Lower lobe of right lung (tissue), 2 donors: Measurements from ENCODE around the gene CEMIP2. TPM values are rescaled to one million over a fixed set of nuclear protein-coding genes. Genes with fewer than 3 reads are reported as not detected.
"Not testable (repeated sequence)": the region's sequence is repeated elsewhere in the genome, so short reads cannot be mapped to it uniquely, and the experiment has no call there.

Source experiments
- ATAC-seq, 2 donors: fragments of 200-7000 bp; cut with Tn5 transposase; one replicate each; pipeline ENCODE4 v1.9.1; 2020 to 2022; ENCODE audit warnings: mild to moderate bottlenecking in 2 of 2, moderate library complexity in 2 of 2
- DNase-seq: peaks from one replicate; pipeline ENCODE4 v3.0.0-alpha.2; 2020
- H3K27ac ChIP-seq: fragments of 200-600 bp; one replicate; pipeline ENCODE4 v1.8.0; 2022
- H3K27me3 ChIP-seq: fragments of 200-600 bp; one replicate; pipeline ENCODE4 v1.8.0; 2022; ENCODE audit warnings: low read depth
- H3K36me3 ChIP-seq: fragments of 200-600 bp; one replicate; pipeline ENCODE4 v1.8.0; 2022; ENCODE audit warnings: mild to moderate bottlenecking
- H3K4me1 ChIP-seq: fragments of 200-600 bp; one replicate; pipeline ENCODE4 v1.8.0; 2022
- H3K4me3 ChIP-seq: fragments of 200-600 bp; one replicate; pipeline ENCODE4 v1.8.0; 2022; ENCODE audit warnings: mild to moderate bottlenecking
- H3K9me3 ChIP-seq: fragments of 200-600 bp; one replicate; pipeline ENCODE4 v1.8.0; 2022
- CTCF ChIP-seq: fragments of 200-600 bp; IDR thresholded peaks from one replicate; pipeline ENCODE4 v1.8.0; 2022; ENCODE audit warnings: antibody characterized with exemption, mild to moderate bottlenecking
- intact Hi-C: fragments of 100-400 bp; cut with DNase I; formaldehyde crosslinking; loops from one replicate; pipeline ENCODE4 v1.11.0; 2022
- total RNA-seq: library from RNA; stranded (reverse); fragmentation: NEBNext Ultra II Directional; extraction: Animal tissue kit (Norgen Biotek cat#: 25700); gene quantifications from one replicate; pipeline ENCODE4 v1.2.1, GENCODE V29; 2021
- donor health status: DM: no; HTN: yes; CAD: no; lungs with severe emphysema.

The CEMIP2 gene
- total RNA-seq, 1 donor from 2014 or later: 152 TPM

GRCh38 chr9:71703172-71703872 is 65.0 kb downstream of the CEMIP2 start:
- Histone ChIP-seq H3K27me3 (no peaks in the 10 kb centered on the region), H3K4me1 (peaks cover 6% of the 10 kb centered on the region), H3K27ac (no peak overlapping the region), H3K36me3 (peaks cover 93% of the 10 kb centered on the region), H3K4me3 (no peak overlapping the region), H3K9me3 (no peaks in the 10 kb centered on the region)
- no peak for DNase-seq
- TF ChIP-seq CTCF: no peak
- intact Hi-C loops: no loop called here
- ATAC-seq: peak in 1 of 2 donors; percentile 41

GRCh38 chr9:71697882-71698281 is 70.4 kb downstream of the CEMIP2 start:
- Histone ChIP-seq H3K27ac (no peak overlapping the region), H3K4me3 (no peak overlapping the region), H3K9me3 (no peaks in the 10 kb centered on the region), H3K4me1 (peaks cover 1% of the 10 kb centered on the region), H3K27me3 (no peaks in the 10 kb centered on the region), H3K36me3 (peaks cover 94% of the 10 kb centered on the region)
- no peak for DNase-seq
- ATAC-seq: no peak
- intact Hi-C loops: no loop called here
- TF ChIP-seq CTCF: no peak

DNA sequence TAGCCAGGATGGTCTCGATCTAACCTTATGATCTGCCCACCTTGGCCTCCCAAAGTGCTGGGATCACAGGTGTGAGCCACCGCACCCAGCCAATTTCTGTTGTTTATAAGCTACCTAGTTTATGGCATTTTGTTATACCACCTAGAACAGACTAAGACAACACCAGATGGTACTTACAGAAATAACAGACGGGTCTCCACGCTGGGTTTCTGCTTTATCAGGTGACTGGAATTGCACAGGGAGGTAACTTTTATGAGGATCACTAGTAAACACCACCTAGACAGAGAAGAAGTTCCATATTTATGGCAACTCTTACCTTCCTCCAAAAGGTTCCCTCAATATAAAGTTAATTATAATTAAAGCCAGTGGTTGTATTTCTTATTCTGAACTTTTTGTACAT is 74.0 kb downstream of the CEMIP2 start:
- no peak for DNase-seq
- no peak for ATAC-seq
- intact Hi-C loops: no loop called here
- H3K9me3 ChIP-seq: no peaks in the 10 kb centered on the region
- H3K27ac ChIP-seq: no peak overlapping the region
- no peak overlapping the region for H3K4me3 ChIP-seq
- TF ChIP-seq CTCF: no peak
- H3K4me1 ChIP-seq: peaks cover 7% of the 10 kb centered on the region
- H3K27me3 ChIP-seq: no peaks in the 10 kb centered on the region
- H3K36me3 ChIP-seq: peaks cover 83% of the 10 kb centered on the region

DNA sequence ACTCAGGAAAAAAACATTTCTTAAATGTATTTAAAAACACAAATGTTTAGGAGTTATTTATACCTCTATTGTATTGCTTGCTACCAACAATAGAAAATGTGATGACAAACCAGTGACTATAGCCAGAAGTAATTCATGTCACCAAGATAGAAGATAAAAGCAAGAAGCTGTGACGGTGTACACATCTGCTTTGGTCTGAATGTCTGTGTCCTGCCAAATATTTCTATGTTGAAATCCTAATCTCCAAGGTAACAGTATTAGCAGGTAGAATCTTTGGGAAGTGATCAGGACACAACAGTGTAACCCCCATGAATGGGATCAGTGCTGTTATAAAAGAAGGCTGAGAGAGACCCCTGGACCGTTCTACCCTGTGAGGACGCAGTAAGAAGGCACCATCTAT is 74.7 kb downstream of the CEMIP2 start:
- intact Hi-C loops: no loop called here
- Histone ChIP-seq H3K36me3 (peaks cover 83% of the 10 kb centered on the region), H3K9me3 (no peaks in the 10 kb centered on the region), H3K4me1 (peaks cover 7% of the 10 kb centered on the region), H3K27ac (no peak overlapping the region), H3K27me3 (no peaks in the 10 kb centered on the region), H3K4me3 (no peak overlapping the region)
- no peak for ATAC-seq
- DNase-seq: no peak
- TF ChIP-seq CTCF: no peak

- DNase-seq: no peak
- Histone ChIP-seq H3K36me3 (peaks cover 81% of the 10 kb centered on the region), H3K27ac (no peak overlapping the region)
These were observed 76.0 kb downstream of the CEMIP2 start for GRCh38 chr9:71692337-71692736.

DNA sequence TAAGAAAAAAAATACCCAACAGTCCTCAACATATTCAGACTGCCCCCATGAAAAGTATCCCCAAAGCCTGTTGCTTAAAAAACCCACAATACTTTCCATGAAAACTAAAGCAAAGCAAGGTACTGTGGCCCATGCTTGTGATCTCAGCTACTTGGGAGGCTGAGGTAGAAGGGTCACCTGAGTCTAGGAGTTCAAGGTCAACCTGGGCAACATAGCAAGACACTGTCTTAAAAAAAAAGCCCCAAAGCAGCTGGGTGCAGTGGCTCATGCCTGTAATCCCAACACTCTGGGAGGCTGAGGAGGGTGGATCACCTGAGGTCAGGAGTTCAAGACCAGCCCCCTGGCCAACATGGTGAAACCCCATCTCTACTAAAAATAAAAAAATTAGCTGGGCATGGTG is 76.7 kb downstream of the CEMIP2 start:
- H3K9me3 ChIP-seq, ATAC-seq, H3K27ac ChIP-seq, intact Hi-C loops, DNase-seq, H3K27me3 ChIP-seq, H3K4me3 ChIP-seq, H3K4me1 ChIP-seq: not testable (repeated sequence)
- H3K36me3 ChIP-seq: peaks cover 80% of the 10 kb centered on the region

More at GRCh38 chr9:71692337-71692736, 76.0 kb downstream of the CEMIP2 start:
- Histone ChIP-seq H3K4me1 (peaks cover 7% of the 10 kb centered on the region), H3K9me3 (no peaks in the 10 kb centered on the region), H3K4me3 (no peak overlapping the region), H3K27me3 (no peaks in the 10 kb centered on the region)
- peak; percentile 60 to 63 for ATAC-seq
- intact Hi-C loops: no loop called here
- no peak for TF ChIP-seq CTCF
